ENCODE results near the gene IFT81.

Gene IFT81

DNA sequence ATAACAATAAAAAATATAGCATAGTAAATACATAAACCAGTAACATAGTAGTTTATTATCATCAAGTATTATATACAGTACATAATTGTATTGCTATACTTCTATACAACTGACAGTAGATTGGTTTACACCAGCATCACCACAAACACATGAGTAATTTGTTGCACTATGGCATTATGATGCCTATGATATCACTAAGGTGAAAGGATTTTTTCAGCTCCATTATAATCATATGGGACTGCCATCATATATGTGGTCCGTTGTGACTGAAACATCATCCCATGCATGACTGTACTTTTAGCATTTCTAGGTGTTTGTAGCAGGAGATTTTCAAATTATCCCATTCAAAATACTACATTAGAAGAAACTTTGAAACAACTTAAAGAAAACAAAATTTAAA lies 77.8 kb downstream of the IFT81 start (continued):
- TF ChIP-seq, protein P1, sequence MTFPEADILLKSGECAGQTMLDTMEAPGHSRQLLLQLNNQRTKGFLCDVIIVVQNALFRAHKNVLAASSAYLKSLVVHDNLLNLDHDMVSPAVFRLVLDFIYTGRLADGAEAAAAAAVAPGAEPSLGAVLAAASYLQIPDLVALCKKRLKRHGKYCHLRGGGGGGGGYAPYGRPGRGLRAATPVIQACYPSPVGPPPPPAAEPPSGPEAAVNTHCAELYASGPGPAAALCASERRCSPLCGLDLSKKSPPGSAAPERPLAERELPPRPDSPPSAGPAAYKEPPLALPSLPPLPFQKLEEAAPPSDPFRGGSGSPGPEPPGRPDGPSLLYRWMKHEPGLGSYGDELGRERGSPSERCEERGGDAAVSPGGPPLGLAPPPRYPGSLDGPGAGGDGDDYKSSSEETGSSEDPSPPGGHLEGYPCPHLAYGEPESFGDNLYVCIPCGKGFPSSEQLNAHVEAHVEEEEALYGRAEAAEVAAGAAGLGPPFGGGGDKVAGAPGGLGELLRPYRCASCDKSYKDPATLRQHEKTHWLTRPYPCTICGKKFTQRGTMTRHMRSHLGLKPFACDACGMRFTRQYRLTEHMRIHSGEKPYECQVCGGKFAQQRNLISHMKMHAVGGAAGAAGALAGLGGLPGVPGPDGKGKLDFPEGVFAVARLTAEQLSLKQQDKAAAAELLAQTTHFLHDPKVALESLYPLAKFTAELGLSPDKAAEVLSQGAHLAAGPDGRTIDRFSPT (tag by site-specific recombination; IDR thresholded peaks at IDR 0.05): no peak

DNA sequence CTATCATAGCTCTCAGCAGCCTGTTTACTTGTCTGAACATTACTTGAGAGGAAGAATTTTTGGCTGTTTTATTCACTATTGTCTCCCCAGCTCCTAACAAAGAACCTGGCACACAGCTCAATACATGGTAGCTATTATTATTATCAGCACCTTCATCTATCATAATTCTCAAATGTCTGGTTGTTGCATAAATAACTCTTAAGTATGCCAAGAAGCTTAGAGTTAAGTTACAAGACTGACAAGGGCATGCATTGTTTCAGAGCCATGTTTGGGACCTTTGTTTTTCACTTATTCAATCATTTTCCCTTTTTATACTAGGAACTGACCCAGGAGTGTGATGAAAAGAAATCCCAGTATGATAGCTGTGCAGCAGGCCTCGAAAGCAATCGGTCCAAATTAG lies 79.4 kb downstream of the IFT81 start:
- TF ChIP-seq ZNF664 (tag by site-specific recombination; IDR thresholded peaks at IDR 0.05): no peak
- TF ChIP-seq ZNF514 (tag by site-specific recombination; IDR thresholded peaks at IDR 0.05): no peak
- TF ChIP-seq ZNF558 (tag by site-specific recombination; IDR thresholded peaks at IDR 0.05): no peak
- no peak for TF ChIP-seq ZNF175 (tag by site-specific recombination; IDR thresholded peaks at IDR 0.05)
- TF ChIP-seq ZNF776 (tag by site-specific recombination; IDR thresholded peaks at IDR 0.05; ENCODE audit: borderline replicate concordance): no peak
- TF ChIP-seq, protein P2, sequence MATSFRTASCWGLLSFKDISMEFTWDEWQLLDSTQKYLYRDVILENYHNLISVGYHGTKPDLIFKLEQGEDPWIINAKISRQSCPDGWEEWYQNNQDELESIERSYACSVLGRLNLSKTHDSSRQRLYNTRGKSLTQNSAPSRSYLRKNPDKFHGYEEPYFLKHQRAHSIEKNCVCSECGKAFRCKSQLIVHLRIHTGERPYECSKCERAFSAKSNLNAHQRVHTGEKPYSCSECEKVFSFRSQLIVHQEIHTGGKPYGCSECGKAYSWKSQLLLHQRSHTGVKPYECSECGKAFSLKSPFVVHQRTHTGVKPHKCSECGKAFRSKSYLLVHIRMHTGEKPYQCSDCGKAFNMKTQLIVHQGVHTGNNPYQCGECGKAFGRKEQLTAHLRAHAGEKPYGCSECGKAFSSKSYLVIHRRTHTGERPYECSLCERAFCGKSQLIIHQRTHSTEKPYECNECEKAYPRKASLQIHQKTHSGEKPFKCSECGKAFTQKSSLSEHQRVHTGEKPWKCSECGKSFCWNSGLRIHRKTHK (tag by site-specific recombination; IDR thresholded peaks at IDR 0.05): no peak
- TF ChIP-seq, protein P3, sequence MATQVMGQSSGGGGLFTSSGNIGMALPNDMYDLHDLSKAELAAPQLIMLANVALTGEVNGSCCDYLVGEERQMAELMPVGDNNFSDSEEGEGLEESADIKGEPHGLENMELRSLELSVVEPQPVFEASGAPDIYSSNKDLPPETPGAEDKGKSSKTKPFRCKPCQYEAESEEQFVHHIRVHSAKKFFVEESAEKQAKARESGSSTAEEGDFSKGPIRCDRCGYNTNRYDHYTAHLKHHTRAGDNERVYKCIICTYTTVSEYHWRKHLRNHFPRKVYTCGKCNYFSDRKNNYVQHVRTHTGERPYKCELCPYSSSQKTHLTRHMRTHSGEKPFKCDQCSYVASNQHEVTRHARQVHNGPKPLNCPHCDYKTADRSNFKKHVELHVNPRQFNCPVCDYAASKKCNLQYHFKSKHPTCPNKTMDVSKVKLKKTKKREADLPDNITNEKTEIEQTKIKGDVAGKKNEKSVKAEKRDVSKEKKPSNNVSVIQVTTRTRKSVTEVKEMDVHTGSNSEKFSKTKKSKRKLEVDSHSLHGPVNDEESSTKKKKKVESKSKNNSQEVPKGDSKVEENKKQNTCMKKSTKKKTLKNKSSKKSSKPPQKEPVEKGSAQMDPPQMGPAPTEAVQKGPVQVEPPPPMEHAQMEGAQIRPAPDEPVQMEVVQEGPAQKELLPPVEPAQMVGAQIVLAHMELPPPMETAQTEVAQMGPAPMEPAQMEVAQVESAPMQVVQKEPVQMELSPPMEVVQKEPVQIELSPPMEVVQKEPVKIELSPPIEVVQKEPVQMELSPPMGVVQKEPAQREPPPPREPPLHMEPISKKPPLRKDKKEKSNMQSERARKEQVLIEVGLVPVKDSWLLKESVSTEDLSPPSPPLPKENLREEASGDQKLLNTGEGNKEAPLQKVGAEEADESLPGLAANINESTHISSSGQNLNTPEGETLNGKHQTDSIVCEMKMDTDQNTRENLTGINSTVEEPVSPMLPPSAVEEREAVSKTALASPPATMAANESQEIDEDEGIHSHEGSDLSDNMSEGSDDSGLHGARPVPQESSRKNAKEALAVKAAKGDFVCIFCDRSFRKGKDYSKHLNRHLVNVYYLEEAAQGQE (tag by site-specific recombination; IDR thresholded peaks at IDR 0.05): no peak
- TF ChIP-seq, protein P4, sequence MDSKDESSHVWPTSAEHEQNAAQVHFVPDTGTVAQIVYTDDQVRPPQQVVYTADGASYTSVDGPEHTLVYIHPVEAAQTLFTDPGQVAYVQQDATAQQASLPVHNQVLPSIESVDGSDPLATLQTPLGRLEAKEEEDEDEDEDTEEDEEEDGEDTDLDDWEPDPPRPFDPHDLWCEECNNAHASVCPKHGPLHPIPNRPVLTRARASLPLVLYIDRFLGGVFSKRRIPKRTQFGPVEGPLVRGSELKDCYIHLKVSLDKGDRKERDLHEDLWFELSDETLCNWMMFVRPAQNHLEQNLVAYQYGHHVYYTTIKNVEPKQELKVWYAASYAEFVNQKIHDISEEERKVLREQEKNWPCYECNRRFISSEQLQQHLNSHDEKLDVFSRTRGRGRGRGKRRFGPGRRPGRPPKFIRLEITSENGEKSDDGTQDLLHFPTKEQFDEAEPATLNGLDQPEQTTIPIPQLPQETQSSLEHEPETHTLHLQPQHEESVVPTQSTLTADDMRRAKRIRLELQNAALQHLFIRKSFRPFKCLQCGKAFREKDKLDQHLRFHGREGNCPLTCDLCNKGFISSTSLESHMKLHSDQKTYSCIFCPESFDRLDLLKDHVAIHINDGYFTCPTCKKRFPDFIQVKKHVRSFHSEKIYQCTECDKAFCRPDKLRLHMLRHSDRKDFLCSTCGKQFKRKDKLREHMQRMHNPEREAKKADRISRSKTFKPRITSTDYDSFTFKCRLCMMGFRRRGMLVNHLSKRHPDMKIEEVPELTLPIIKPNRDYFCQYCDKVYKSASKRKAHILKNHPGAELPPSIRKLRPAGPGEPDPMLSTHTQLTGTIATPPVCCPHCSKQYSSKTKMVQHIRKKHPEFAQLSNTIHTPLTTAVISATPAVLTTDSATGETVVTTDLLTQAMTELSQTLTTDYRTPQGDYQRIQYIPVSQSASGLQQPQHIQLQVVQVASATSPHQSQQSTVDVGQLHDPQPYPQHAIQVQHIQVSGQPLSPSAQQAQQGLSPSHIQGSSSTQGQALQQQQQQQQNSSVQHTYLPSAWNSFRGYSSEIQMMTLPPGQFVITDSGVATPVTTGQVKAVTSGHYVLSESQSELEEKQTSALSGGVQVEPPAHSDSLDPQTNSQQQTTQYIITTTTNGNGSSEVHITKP (tag by site-specific recombination; IDR thresholded peaks at IDR 0.05): no peak
- no peak for TF ChIP-seq ZNF768 (tag by site-specific recombination; IDR thresholded peaks at IDR 0.05)
- no peak for TF ChIP-seq ZNF585B (tag by site-specific recombination; IDR thresholded peaks at IDR 0.05)
- no peak for TF ChIP-seq ZNF335 (tag by site-specific recombination; conservative IDR thresholded peaks at IDR 0.05)
- Histone ChIP-seq H3K4me1 (ENCODE audit: control insufficient read depth, insufficient read depth, low read length) (0 out of 2 replicates have a peak, but pooled peaks cover 3% of the 10 kb centered on the region), H3K9me3 (ENCODE audit: control insufficient read depth, insufficient read depth, low read depth, low read length) (no peaks in the 10 kb centered on the region), H3K27ac (ENCODE audit: extremely low read depth, low read depth, low read length) (no peak overlapping the region), H3K36me3 (ENCODE audit: control insufficient read depth in 2 of 2, insufficient read depth in 1 of 2, low read length in 2 of 2) (peaks cover 12 to 25% of the 10 kb centered on the region in 2 experiments), H3K4me3 (ENCODE audit: low read depth, low read length) (no peak overlapping the region)
- ChIA-PET POLR2A (interaction anchor here (1.2 kb wide), 1 partner anchor 86 kb away, joined by 3 read pairs; no protein-coding TSS in a partner anchor), CTCF (no interaction called here)

DNA sequence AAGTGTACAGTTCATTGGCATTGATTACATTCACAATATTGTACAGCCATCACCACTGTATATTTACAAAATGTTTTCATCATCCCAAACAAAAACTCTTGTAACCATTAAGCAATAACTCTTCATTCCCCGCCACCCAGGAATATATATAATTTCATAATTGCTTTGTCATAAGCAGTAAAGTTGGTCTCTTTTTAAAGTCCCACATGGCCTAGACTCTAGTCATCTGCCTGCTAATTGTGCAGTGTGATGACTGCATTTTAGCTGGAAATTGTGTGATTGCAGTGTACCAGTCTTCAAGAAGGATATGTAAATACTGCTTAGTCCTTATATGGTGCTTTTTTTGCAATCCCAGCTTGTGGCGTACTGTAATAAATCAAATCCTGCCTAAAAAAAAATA lies 81.8 kb downstream of the IFT81 start:
- Histone ChIP-seq H3K27ac (ENCODE audit: extremely low read depth, low read depth, low read length) (no peak overlapping the region), H3K36me3 (ENCODE audit: control insufficient read depth in 2 of 2, insufficient read depth in 1 of 2, low read length in 2 of 2) (peaks cover 22 to 28% of the 10 kb centered on the region in 2 experiments), H3K4me3 (ENCODE audit: low read depth, low read length) (no peak overlapping the region), H3K9me3 (ENCODE audit: control insufficient read depth, insufficient read depth, low read depth, low read length) (no peaks in the 10 kb centered on the region), H3K4me1 (ENCODE audit: control insufficient read depth, insufficient read depth, low read length) (no peaks in the 10 kb centered on the region)
- CTCF ChIA-PET: no interaction called here
- POLR2A ChIA-PET: no interaction called here
- TF ChIP-seq, protein P5, sequence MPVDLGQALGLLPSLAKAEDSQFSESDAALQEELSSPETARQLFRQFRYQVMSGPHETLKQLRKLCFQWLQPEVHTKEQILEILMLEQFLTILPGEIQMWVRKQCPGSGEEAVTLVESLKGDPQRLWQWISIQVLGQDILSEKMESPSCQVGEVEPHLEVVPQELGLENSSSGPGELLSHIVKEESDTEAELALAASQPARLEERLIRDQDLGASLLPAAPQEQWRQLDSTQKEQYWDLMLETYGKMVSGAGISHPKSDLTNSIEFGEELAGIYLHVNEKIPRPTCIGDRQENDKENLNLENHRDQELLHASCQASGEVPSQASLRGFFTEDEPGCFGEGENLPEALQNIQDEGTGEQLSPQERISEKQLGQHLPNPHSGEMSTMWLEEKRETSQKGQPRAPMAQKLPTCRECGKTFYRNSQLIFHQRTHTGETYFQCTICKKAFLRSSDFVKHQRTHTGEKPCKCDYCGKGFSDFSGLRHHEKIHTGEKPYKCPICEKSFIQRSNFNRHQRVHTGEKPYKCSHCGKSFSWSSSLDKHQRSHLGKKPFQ (tag by site-specific recombination; IDR thresholded peaks at IDR 0.05): no peak
- TF ChIP-seq ZNF558 (tag by site-specific recombination; IDR thresholded peaks at IDR 0.05): no peak
- no peak for TF ChIP-seq ZNF549 (tag by site-specific recombination; IDR thresholded peaks at IDR 0.05)
- TF ChIP-seq, protein P6, sequence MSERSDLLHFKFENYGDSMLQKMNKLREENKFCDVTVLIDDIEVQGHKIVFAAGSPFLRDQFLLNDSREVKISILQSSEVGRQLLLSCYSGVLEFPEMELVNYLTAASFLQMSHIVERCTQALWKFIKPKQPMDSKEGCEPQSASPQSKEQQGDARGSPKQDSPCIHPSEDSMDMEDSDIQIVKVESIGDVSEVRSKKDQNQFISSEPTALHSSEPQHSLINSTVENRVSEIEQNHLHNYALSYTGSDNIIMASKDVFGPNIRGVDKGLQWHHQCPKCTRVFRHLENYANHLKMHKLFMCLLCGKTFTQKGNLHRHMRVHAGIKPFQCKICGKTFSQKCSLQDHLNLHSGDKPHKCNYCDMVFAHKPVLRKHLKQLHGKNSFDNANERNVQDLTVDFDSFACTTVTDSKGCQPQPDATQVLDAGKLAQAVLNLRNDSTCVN (tag by site-specific recombination; optimal IDR thresholded peaks at IDR 0.05): no peak
- no peak for TF ChIP-seq HOXC10 (CRISPR knock-in tag; IDR thresholded peaks at IDR 0.05)
- TF ChIP-seq GLI4 (tag by site-specific recombination; IDR thresholded peaks at IDR 0.05): no peak
- TF ChIP-seq ZNF629 (tag by site-specific recombination; IDR thresholded peaks at IDR 0.05): no peak
- no peak for TF ChIP-seq ZBTB8A (tag by site-specific recombination; IDR thresholded peaks at IDR 0.05)
- TF ChIP-seq ZNF514 (tag by site-specific recombination; IDR thresholded peaks at IDR 0.05): no peak
- TF ChIP-seq ZNF623 (tag by site-specific recombination; IDR thresholded peaks at IDR 0.05): no peak
